Muscle of leg (tissue), 11 donors: ENCODE results near the gene ZNF138. TPM values are rescaled to one million over a fixed set of nuclear protein-coding genes. Genes with fewer than 3 reads are reported as not detected.

ENCODE experiments used
- DNase-seq: peaks from one replicate; pipeline ENCODE4 v3.0.0; 2013
- H3K27ac ChIP-seq: one replicate; pipeline ENCODE4 v1.5.1; 2013; ENCODE audit warnings: mild to moderate bottlenecking, low read length, control low read depth
- H3K27me3 ChIP-seq: one replicate; pipeline ENCODE4 v1.6.1; 2013; ENCODE audit warnings: low read length; ENCODE audit not compliant: control insufficient read depth, insufficient read depth
- H3K36me3 ChIP-seq: one replicate; pipeline ENCODE4 v1.6.1; 2013; ENCODE audit warnings: low read length; ENCODE audit not compliant: control insufficient read depth, insufficient read depth
- H3K4me1 ChIP-seq: one replicate; pipeline ENCODE4 v1.6.1; 2013; ENCODE audit warnings: low read length; ENCODE audit not compliant: control insufficient read depth, insufficient read depth
- H3K4me3 ChIP-seq: one replicate; pipeline ENCODE4 v1.5.1; 2013; ENCODE audit warnings: low read length, control low read depth
- H3K9me3 ChIP-seq: replicated peaks from 2 replicates; pipeline ENCODE4 v1.6.1; 2013; ENCODE audit warnings: low read depth, low read length; ENCODE audit not compliant: control insufficient read depth
- WGBS: methylation state at CpG from one replicate; pipeline ENCODE4 v1.1.5; 2013; ENCODE audit warnings: missing lambda C conversion rate; ENCODE audit not compliant: insufficient coverage; 5-methylcytosine and 5-hydroxymethylcytosine counted together
- polyA plus RNA-seq, 8 donors: library from polyadenylated mRNA; unstranded; fragments of 120-200 nt; gene quantifications; one replicate each; pipeline versions ENCODE4 v1.2.1 to v1.2.3, GENCODE V29; 2013; ENCODE audit warnings: inconsistent platforms in 1 of 8, low replicate concordance in 1 of 8; ENCODE audit not compliant: insufficient read length in 8 of 8, insufficient read depth in 1 of 8
- total RNA-seq: library from RNA; stranded (reverse); fragments of 120-200 nt; gene quantifications from one replicate; pipeline ENCODE4 v1.2.4, GENCODE V29; 2013

The ZNF138 gene
- total and polyA plus RNA-seq, 9 donors: 7.6 to 14.0 (median 9.2) TPM

- DNase-seq: no peak
- H3K27me3 ChIP-seq: peaks cover 22% of the 10 kb centered on the region
- H3K36me3 ChIP-seq: no peaks in the 10 kb centered on the region
- H3K9me3 ChIP-seq: peaks cover 30% of the 10 kb centered on the region
- no peak overlapping the region for H3K27ac ChIP-seq
- H3K4me3 ChIP-seq: no peak overlapping the region
- peaks cover 5% of the 10 kb centered on the region for H3K4me1 ChIP-seq
- WGBS: 92% methylated on average over 17 of the region's 17 CpGs
Observed at GRCh38 chr7:64879800-64880199, 85.6 kb downstream of the ZNF138 start.

GRCh38 chr7:64880322-64881297 lies 86.4 kb downstream of the ZNF138 start:
- Histone ChIP-seq H3K27me3 (peaks cover 22% of the 10 kb centered on the region), H3K4me3 (no peak overlapping the region), H3K9me3 (peaks cover 23% of the 10 kb centered on the region), H3K36me3 (no peaks in the 10 kb centered on the region), H3K4me1 (peaks cover 5% of the 10 kb centered on the region), H3K27ac (no peak overlapping the region)
- DNase-seq: no peak
- WGBS: 95% methylated on average over 32 of the region's 38 CpGs

GRCh38 chr7:64881461-64882287 lies 87.4 kb downstream of the ZNF138 start:
- no peak for DNase-seq
- Histone ChIP-seq H3K36me3 (no peaks in the 10 kb centered on the region), H3K27ac (no peak overlapping the region), H3K27me3 (peaks cover 24% of the 10 kb centered on the region), H3K9me3 (peaks cover 21% of the 10 kb centered on the region), H3K4me3 (no peak overlapping the region), H3K4me1 (peaks cover 5% of the 10 kb centered on the region)
- WGBS: 70% methylated on average over 16 of the region's 26 CpGs

GRCh38 chr7:64882341-64883112 lies 88.3 kb downstream of the ZNF138 start:
- Histone ChIP-seq H3K9me3 (peaks cover 21% of the 10 kb centered on the region), H3K4me3 (peak overlapping the region; percentile 32), H3K27ac (no peak overlapping the region), H3K27me3 (peaks cover 32% of the 10 kb centered on the region), H3K4me1 (peaks cover 2% of the 10 kb centered on the region), H3K36me3 (no peaks in the 10 kb centered on the region)
- 9% methylated on average over 48 of the region's 55 CpGs for WGBS
- DNase-seq: peak; percentile 68

Other genes with a start within 250 kb of the ZNF138 start
- gene ZNF680, start 231.4 kb upstream of the ZNF138 start, total RNA-seq: 14.1 TPM
- gene ZNF680, start 231.4 kb upstream of the ZNF138 start, polyA plus RNA-seq: 10 to 100 TPM in 2 of 8 donors, 1 to 10 TPM in 6; 6.8 to 11.0 (median 8.3) TPM
- 5.9 TPM for gene ZNF107, start 128.3 kb upstream of the ZNF138 start, total RNA-seq
- 1 to 10 TPM; 2.8 to 5.3 (median 4.3) TPM for gene ZNF107, start 128.3 kb upstream of the ZNF138 start, polyA plus RNA-seq
- gene ZNF273, start 108.8 kb downstream of the ZNF138 start, total RNA-seq: 5.4 TPM
- 1 to 10 TPM; 4.6 to 6.4 (median 5.1) TPM for gene ZNF273, start 108.8 kb downstream of the ZNF138 start, polyA plus RNA-seq
- 11.5 TPM for gene ZNF117, start 196.6 kb downstream of the ZNF138 start, total RNA-seq
- 10 to 100 TPM in 5 of 8 donors, 1 to 10 TPM in 3; 7.5 to 26.1 (median 11.9) TPM for gene ZNF117, start 196.6 kb downstream of the ZNF138 start, polyA plus RNA-seq
- 13.4 TPM for gene ERV3-1, start 212.3 kb downstream of the ZNF138 start, total RNA-seq
- gene ERV3-1, start 212.3 kb downstream of the ZNF138 start, polyA plus RNA-seq: 10 to 100 TPM in 5 of 8 donors, 1 to 10 TPM in 3; 7.5 to 24.6 (median 10.2) TPM